HepG2 (cell line): ENCODE measurements around the gene SLC12A3. TPM values are rescaled to one million over a fixed set of nuclear protein-coding genes. Genes with fewer than 3 reads are reported as not detected.
A peak's percentile ranks its signal among the peaks of the same experiment; 100 is the strongest.

Experiments
- CERS6 ChIP-seq: sonication (generic); formaldehyde crosslinking; IDR thresholded peaks from 2 replicates; pipeline ENCODE4 v1.5.0; 2020; ENCODE audit warnings: missing genetic modification reagents
- DBP ChIP-seq: sonication (generic); formaldehyde crosslinking; IDR thresholded peaks from 2 replicates; pipeline ENCODE4 v1.4.0; 2020; ENCODE audit warnings: missing genetic modification reagents; ENCODE audit errors: not compliant biosample characterization
- E2F1 ChIP-seq: sonication (generic); formaldehyde crosslinking; IDR thresholded peaks from 2 replicates; pipeline ENCODE4 v1.5.0; 2020; ENCODE audit warnings: missing genetic modification reagents
- ELF4 ChIP-seq: sonication (generic); formaldehyde crosslinking; IDR thresholded peaks from 2 replicates; pipeline ENCODE4 v1.5.0; 2020; ENCODE audit warnings: missing genetic modification reagents, mild to moderate bottlenecking, moderate library complexity, borderline replicate concordance
- GLMP ChIP-seq: sonication (generic); formaldehyde crosslinking; IDR thresholded peaks from 2 replicates; pipeline ENCODE4 v1.9.0; 2021; ENCODE audit warnings: missing genetic modification reagents, mild to moderate bottlenecking, borderline replicate concordance
- NFKBIZ ChIP-seq: IDR thresholded peaks from 2 replicates; pipeline ENCODE4 v1.6.1; 2018; ENCODE audit warnings: missing genetic modification reagents, missing compliant biosample characterization
- NR2C2 ChIP-seq: sonication (generic); formaldehyde crosslinking; IDR thresholded peaks from 2 replicates; pipeline ENCODE4 v1.4.0; 2020; ENCODE audit warnings: missing genetic modification reagents, mild to moderate bottlenecking, moderate library complexity, borderline replicate concordance
- PRDM10 ChIP-seq: sonication (generic); formaldehyde crosslinking; IDR thresholded peaks from 2 replicates; pipeline ENCODE4 v1.4.0; 2020; ENCODE audit warnings: low read depth, missing genetic modification reagents
- SUZ12 ChIP-seq: fragments of 150-350 bp; IDR thresholded peaks from 2 replicates; pipeline ENCODE4 v1.6.1; 2014; ENCODE audit warnings: low read depth, low read length
- U2AF2 ChIP-seq: fragments of 200-400 bp; formaldehyde crosslinking; IDR thresholded peaks from 2 replicates; pipeline ENCODE4 v1.6.1; 2017; ENCODE audit warnings: low read depth, mild to moderate bottlenecking, low read length
- ZBTB7A ChIP-seq: sonication (generic); formaldehyde crosslinking; IDR thresholded peaks from 2 replicates; pipeline ENCODE4 v1.8.0; 2022; ENCODE audit warnings: mild to moderate bottlenecking, missing genetic modification reagents
- ZBTB8A ChIP-seq: sonication (generic); formaldehyde crosslinking; IDR thresholded peaks from 2 replicates; pipeline ENCODE4 v1.4.0; 2020; ENCODE audit warnings: mild to moderate bottlenecking, low read depth, missing genetic modification reagents, borderline replicate concordance
- ZC3H4 ChIP-seq: sonication (generic); formaldehyde crosslinking; IDR thresholded peaks from 2 replicates; pipeline ENCODE4 v1.4.0; 2020; ENCODE audit warnings: missing genetic modification reagents, borderline replicate concordance
- ZNF446 ChIP-seq: sonication (generic); formaldehyde crosslinking; IDR thresholded peaks from 2 replicates; pipeline ENCODE4 v1.5.0; 2020; ENCODE audit warnings: mild to moderate bottlenecking, missing genetic modification reagents
- ZNF503 ChIP-seq: sonication (generic); formaldehyde crosslinking; IDR thresholded peaks from 2 replicates; pipeline ENCODE4 v1.4.0; 2020; ENCODE audit warnings: missing genetic modification reagents
- ZNF678 ChIP-seq: sonication (generic); formaldehyde crosslinking; IDR thresholded peaks from 2 replicates; pipeline ENCODE4 v1.4.0; 2020; ENCODE audit warnings: mild to moderate bottlenecking, missing genetic modification reagents
- ZNF777 ChIP-seq: sonication (generic); formaldehyde crosslinking; IDR thresholded peaks from 2 replicates; pipeline ENCODE4 v1.4.0; 2020; ENCODE audit warnings: missing genetic modification reagents
- ZNF780A ChIP-seq: sonication (generic); formaldehyde crosslinking; IDR thresholded peaks from 2 replicates; pipeline ENCODE4 v1.8.0; 2022; ENCODE audit warnings: mild to moderate bottlenecking, missing genetic modification reagents, moderate library complexity
- polyA plus RNA-seq, 8 experiments: library from polyadenylated mRNA; depleted of rRNA in 3 of 8; stranded (reverse) in 7 of 8; unstranded in 1 of 8; fragments of >200 nt; fragmentation: Illumina TruSeq in 4 of 8; extraction: Trizol in 4 of 8; gene quantifications; 2 replicates each; pipeline versions ENCODE4 v1.2.1 to v1.2.3, GENCODE V29; 2011 to 2016; ENCODE audit warnings: low read depth in 4 of 8, missing spikeins in 1 of 8, mixed read lengths in 1 of 8; ENCODE audit not compliant: insufficient read depth in 1 of 8
- total RNA-seq, 5 experiments: library from RNA; depleted of rRNA; stranded (reverse); fragments of >200 nt; fragmentation: Illumina TruSeq; extraction: Trizol; gene quantifications; 2 replicates each; pipeline ENCODE4 v1.2.3, GENCODE V29; 2016; ENCODE audit warnings: low read depth in 1 of 5

The SLC12A3 gene
- total and polyA plus RNA-seq, 2 of the 13 experiments (the other 11 are each of a cell fraction or from before 2014, with no cell fraction given), result 6.2 TPM; not detected in 1

GRCh38 chr16:56932721-56933619 is 68.0 kb downstream of the SLC12A3 start (continued):
- TF ChIP-seq ZC3H4 (CRISPR knock-in tag) (peak; percentile 69; the same call in 1 of the 2 replicates), ELF4 (no peak), ZBTB7A (CRISPR knock-in tag) (no peak), ZNF777 (no peak), U2AF2 (no peak), ZBTB8A (no peak), ZNF503 (CRISPR knock-in tag) (no peak), PRDM10 (no peak), CERS6 (CRISPR knock-in tag) (no peak), NFKBIZ (CRISPR knock-in tag) (peak; percentile 91), GLMP (no peak; the same call in 1 of the 2 replicates), ZNF678 (no peak), DBP (CRISPR knock-in tag) (peak; percentile 2), ZNF780A (CRISPR knock-in tag) (peak; percentile 13; the same call in 1 of the 2 replicates), ZNF446 (CRISPR knock-in tag) (no peak), NR2C2 (CRISPR knock-in tag) (0 out of 2 replicates have a peak, but pooled peaks have one; percentile 7), SUZ12 (no peak), E2F1 (CRISPR knock-in tag) (no peak)
